CD4-positive, alpha-beta T cell treated with Interleukin-12 subunit alpha and Interleukin-12 subunit beta, for 1 hour (primary cell): ENCODE data around the gene ZNF385B.

ENCODE experiments used
- DNase-seq: peaks from one replicate; pipeline ENCODE4 v3.0.0-alpha.2; 2020

The ZNF385B gene

DNA sequence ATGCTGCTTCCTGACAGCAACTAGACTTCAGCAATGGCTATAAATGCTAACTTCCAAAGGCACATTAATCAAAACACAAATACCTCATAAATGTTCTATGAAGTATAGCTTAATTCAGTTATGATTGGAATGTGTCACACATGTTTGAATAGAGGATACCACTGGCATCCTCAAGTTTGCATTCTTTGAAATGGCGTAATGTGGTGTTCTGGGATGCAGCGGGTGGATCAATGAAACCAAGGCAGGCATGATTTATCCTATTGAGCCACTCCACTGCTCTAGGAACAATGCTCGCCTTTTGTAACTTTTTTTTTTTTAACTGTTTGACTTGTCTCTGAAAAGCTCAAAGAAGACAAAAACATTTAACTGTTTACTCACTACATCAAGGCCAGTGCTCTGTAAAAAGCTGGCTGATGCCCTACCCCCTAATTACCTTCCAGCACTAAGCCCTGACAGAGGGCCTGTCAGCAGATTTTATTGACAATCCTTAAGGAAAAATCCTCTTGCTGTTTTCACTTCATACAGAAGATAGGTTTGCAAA lies 318.0 kb downstream of the ZNF385B start:
- DNase-seq, result no peak

DNA sequence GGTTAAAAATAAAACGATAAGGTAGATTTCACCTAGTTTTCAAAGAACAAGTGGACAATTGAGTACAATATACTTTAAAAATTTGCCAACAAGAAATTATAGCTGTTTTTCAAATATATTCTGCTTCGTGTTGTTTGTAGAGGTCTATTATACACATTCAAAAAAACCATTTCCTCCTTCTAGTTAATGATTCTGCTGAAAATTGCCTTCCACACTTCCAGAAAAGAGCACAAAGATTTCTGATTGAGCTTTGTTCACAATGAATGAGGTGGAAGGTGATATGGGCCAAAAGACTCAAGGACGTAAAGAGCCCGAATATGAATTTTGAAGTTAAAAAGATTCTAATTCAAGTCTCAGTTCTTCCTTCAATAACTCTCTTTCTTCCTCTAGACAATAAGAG lies 319.8 kb downstream of the ZNF385B start:
- DNase-seq, result no peak

GRCh38 chr2:179539124-179539511 lies 322.3 kb downstream of the ZNF385B start:
- DNase-seq, result no peak

DNA sequence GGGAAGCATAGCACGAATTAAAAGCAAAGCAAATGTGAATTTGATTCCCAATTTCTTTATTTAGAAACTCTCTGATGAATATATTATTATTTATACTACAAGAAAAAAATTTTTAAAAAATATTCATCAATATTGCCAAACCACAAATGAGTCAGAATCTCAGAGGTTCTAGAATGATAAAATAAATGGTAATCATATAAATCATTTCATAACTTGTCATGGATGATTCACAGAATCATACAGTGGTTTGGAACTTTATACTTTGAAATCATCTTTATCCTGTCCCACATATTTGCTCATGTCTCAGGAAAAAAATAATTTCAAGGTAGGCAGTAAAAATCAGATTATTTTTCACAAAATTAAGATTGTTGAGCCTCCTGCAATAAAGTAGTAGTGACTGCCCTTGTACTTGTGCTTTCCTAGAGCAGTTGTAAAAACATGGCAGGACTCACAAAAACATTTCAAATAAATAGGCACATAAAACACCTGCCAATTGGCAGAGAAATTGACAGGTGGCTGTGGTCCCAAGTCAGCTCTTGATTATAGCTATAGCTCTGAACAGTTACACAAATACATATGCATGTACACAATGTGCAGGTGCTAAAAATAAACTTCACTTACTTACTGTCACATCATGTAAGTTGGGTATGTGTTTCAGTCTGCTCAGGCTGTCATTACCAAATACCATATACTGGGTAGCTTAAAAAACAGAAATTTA lies 322.8 kb downstream of the ZNF385B start:
- no peak for DNase-seq

DNA sequence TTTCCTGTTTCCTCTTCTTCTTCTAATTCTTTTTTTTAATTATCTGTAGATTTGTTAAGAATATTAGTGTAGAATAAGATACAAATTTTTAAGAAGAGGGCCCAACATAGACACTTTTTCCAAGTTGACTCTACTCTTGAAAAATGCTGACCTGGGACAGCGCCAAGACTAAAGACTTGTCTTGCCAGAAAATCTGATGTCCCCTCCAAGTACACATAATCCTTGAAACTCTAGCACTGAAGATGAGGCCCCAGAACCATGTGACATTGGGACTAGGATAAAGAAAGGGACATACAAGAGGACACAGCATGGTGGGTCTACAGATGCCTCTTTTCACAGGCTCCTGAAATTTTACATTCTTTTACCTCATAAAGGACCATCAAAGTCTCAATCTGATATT lies 325.2 kb downstream of the ZNF385B start:
- DNase-seq, result no peak

GRCh38 chr2:179533875-179534274 lies 327.5 kb downstream of the ZNF385B start:
- no peak for DNase-seq

DNA sequence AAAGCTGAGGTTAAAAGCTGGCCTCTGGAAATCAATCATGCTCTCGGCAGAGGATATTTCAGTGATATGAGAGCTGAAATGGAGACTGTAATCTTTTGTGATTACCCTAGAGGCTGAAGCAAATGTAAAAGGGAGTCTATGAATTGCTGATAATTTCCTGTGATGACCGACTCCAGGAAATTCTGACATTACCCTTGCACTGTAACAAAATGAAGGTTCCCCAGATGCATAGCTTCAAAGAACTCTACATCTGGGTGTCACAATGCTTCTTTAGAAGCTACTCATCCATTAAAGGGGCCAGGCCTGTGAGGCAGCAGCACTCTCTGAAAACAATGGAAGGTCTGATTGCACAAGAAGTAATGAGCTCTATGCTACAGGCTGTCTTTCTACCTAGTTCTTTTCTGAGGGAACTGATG lies 328.5 kb downstream of the ZNF385B start:
- no peak for DNase-seq

DNA sequence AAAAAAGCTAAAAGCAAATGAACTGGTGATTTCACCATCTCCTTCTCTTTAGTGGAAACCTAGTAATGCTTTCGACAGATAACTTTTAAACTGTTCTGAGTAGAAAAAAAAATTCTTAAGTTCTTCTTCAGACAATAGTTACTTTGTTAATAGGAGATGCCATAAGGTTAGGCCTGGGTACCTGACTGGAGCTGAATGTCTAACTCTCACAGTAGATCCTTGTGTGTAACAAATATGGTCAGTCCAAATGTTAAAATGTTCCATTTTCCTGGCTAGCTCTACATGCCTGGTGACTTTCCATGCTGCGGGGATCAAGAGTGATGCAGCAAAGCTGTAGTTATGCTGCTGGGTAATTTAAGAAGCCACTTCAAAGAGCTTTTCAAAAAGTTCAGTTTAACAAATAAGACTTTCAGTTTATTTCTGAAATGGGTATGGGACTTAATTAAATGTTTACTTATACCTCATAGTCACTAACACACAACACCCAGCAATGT lies 332.8 kb downstream of the ZNF385B start:
- DNase-seq, result no peak

GRCh38 chr2:179525340-179525739 lies 336.1 kb downstream of the ZNF385B start:
- DNase-seq, result no peak

- no peak for DNase-seq
Observed at GRCh38 chr2:179524809-179525339, 336.5 kb downstream of the ZNF385B start.

GRCh38 chr2:179521944-179522343 lies 339.5 kb downstream of the ZNF385B start:
- DNase-seq, result no peak

DNA sequence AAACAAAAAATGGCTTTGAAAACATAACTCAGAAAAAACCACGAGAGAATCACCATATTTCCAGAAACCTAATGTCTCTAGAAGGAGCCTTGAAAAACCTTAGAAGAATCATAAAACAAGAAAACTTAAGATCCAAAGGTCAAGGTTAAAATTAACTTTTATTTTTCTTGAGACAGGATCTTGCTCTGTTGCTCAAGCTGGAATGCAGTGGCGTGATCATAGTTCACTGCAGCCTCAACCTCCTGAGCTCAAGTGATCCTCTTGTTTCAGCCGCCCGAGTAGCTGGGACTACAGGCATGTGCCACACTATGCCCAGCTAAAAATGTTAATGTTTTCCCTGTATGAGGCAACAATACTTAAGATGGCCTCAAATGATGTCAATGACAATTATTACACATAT lies 342.6 kb downstream of the ZNF385B start:
- no peak for DNase-seq

DNA sequence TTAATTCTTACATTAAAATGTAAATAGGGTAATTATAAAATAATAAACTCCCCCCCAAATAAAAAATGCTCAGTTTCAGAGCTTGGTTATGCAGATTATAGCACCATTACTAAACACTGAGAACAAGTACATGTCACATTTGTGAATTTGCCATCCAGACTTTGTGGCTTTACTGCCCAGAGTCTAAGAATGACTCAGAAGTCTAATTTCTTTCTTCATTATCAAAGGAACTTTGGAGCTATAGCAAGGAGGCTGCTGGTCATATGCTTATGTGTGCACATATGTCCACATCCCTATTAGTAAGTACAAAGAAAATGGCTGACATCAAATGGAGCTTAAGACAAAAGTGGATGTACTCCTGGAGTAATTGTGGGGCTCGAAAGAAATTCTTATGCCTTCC lies 348.2 kb downstream of the ZNF385B start:
- DNase-seq, result no peak

GRCh38 chr2:179512281-179513035 lies 349.0 kb downstream of the ZNF385B start:
- DNase-seq, result no peak

GRCh38 chr2:179511105-179511789 lies 350.2 kb downstream of the ZNF385B start:
- DNase-seq, result no peak

DNA sequence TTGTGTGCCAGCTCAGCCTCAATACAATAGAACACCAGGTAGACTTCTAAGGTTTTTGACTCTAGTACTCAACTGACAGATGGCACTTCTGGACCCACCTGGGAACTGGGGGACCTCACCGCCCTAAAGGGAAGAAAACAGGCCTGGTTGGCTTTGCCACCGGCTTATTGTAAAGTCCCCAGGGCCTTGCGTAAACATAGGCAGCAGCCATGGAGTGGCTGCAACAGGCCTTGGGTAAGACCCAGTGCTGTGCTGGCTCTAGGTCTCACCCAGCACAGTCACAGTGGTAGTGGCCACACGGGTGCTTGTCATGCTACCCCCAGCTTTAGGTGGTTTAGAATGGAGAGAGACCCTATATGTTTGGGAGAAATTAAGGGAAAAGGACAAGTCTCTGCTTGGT lies 366.1 kb downstream of the ZNF385B start:
- no peak for DNase-seq

DNA sequence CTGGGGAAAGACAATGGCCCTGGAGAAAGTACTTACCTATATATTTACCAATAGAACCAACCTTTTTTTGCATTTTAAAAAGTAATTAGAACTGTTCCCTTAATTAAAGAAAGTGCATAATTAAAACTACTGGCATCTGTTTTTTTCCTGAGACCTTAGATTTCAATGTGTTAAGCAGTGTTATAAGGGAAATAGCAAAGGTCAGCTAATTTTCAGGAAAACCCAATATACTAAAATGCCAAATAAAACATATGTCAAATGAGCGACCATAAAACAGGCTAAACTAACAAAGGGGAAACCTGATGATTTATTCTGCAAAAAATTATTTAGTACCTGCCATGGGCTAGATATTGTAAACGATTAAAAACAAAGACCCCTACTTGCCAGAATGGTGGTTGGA lies 372.8 kb downstream of the ZNF385B start:
- DNase-seq, result no peak

DNA sequence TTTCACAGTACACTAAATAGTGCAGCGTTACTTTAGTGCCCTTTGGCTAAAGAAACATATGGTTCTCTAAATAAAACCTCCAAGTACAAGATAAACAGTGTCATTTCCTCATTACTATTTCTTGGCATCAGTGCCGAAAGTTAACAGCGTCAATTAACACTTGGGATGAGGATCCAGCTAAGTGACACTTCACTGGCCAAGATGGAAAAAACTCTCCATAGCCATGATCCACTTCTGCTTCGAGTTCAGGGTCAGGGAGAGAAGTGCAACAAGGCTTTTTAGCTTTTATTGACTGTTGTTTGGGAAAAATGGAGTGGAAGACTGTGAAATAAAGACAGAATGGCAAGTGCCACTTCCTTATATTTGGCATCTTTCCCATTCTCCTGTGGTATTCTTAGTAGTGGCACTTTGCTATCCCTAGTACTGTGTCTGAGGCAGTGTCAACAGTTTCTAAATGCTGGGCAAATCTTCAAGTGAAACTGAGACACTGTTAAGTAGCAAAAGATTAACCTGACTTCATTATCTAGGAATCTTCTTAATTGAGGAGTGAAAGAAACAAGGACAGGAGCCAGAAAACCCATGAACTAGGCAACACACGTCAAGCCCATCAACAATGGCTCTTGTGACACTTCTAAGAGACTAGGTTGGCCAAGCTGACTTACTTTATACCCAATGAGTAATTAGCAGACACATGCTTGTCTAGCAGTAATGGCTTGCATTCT lies 374.2 kb downstream of the ZNF385B start:
- DNase-seq, result no peak

DNA sequence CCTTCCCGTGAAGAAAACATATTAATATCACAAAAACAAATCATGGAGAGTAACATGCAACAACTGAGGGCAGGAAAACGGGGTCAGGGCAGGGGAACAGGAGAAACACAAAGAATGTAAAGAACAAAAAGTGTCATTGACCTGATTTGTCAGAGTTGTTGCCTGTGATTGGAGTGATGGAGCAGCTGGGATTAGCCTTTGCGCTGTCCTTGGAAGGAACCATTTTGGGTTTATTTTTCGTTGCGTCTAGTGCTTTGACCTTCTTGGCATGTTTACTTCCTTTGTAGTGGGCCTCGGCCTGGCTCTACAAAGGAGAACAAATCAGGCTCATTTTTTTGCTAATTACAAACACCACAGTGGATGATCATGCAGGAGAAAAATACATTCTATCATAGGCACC lies 378.3 kb downstream of the ZNF385B start:
- no peak for DNase-seq

GRCh38 chr2:179479947-179480346 lies 381.5 kb downstream of the ZNF385B start:
- DNase-seq, result no peak

GRCh38 chr2:179478771-179479170 lies 382.6 kb downstream of the ZNF385B start:
- DNase-seq, result no peak

- no peak for DNase-seq
Observed at GRCh38 chr2:179470992-179471391, 390.4 kb downstream of the ZNF385B start.

- no peak for DNase-seq
Observed at GRCh38 chr2:179470089-179470488, 391.3 kb downstream of the ZNF385B start.
